Stimulated activated CD4-positive, alpha-beta T cell treated with anti-CD3 and anti-CD28 coated beads, Interleukin-2, amount 100 ng/mL, for 48 hours (primary cell): ENCODE results near the gene CFB.
"Not testable (repeated sequence)": the region's sequence is repeated elsewhere in the genome, so short reads cannot be mapped to it uniquely, and the experiment has no call there.

Source experiments
- DNase-seq, 2 donors: peaks; one replicate each; pipeline ENCODE4 v3.0.0-alpha.2; 2020

The CFB gene

GRCh38 chr6:31945507-31946369 lies at the start of gene CFB:
Gene CFB, plus strand, starts transcription at chr6:31946095. Its CDS starts 127 bp downstream, at chr6:31946222.
- no peak for DNase-seq

GRCh38 chr6:31896493-31896855 lies 49.4 kb upstream of the CFB start:
- no peak for DNase-seq

- DNase-seq: no peak
Observed at GRCh38 chr6:31896856-31897611, 48.9 kb upstream of the CFB start.

- peak; percentile 80 to 83 for DNase-seq
Observed at GRCh38 chr6:31897612-31898382, 48.1 kb upstream of the CFB start, which contains the start of gene EHMT2. Gene EHMT2, minus strand, starts transcription at chr6:31897698. Its CDS starts 21 bp downstream, at chr6:31897677.

- DNase-seq: peak in 1 of 2 donors; percentile 4
Observed at GRCh38 chr6:31898383-31899011, 47.4 kb upstream of the CFB start.

- DNase-seq: no peak
Observed at GRCh38 chr6:31899215-31899614, 46.7 kb upstream of the CFB start.

GRCh38 chr6:31899882-31900722 lies 45.8 kb upstream of the CFB start:
- no peak for DNase-seq

- no peak for DNase-seq
Observed at GRCh38 chr6:31900917-31901414, 44.9 kb upstream of the CFB start.

GRCh38 chr6:31901415-31901952 lies 44.4 kb upstream of the CFB start:
- DNase-seq: peak; percentile 51 to 55

- DNase-seq: peak; percentile 76 to 79
Observed at GRCh38 chr6:31901953-31902643, 43.8 kb upstream of the CFB start, which contains the start of gene ZBTB12. Gene ZBTB12, minus strand, starts transcription at chr6:31902086. Its CDS starts 781 bp downstream, at chr6:31901305.

GRCh38 chr6:31903957-31904356 lies 41.9 kb upstream of the CFB start:
- no peak for DNase-seq

GRCh38 chr6:31905041-31905440 lies 40.9 kb upstream of the CFB start:
- no peak for DNase-seq

GRCh38 chr6:31906122-31906521 lies 39.8 kb upstream of the CFB start:
- no peak for DNase-seq

GRCh38 chr6:31906727-31907126 lies 39.2 kb upstream of the CFB start:
- not testable (repeated sequence) for DNase-seq

- no peak for DNase-seq
Observed at GRCh38 chr6:31907158-31907813, 38.6 kb upstream of the CFB start.

GRCh38 chr6:31908255-31908654 lies 37.6 kb upstream of the CFB start:
- not testable (repeated sequence) for DNase-seq

GRCh38 chr6:31908791-31909190 lies 37.1 kb upstream of the CFB start:
- no peak for DNase-seq

GRCh38 chr6:31909298-31909697 lies 36.6 kb upstream of the CFB start:
- DNase-seq: not testable (repeated sequence)

- DNase-seq: no peak
Observed at GRCh38 chr6:31911826-31912585, 33.9 kb upstream of the CFB start.
